ENCODE measurements around the gene ASCC1.

ASCC1 gene, protein sequence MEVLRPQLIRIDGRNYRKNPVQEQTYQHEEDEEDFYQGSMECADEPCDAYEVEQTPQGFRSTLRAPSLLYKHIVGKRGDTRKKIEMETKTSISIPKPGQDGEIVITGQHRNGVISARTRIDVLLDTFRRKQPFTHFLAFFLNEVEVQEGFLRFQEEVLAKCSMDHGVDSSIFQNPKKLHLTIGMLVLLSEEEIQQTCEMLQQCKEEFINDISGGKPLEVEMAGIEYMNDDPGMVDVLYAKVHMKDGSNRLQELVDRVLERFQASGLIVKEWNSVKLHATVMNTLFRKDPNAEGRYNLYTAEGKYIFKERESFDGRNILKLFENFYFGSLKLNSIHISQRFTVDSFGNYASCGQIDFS

DNA sequence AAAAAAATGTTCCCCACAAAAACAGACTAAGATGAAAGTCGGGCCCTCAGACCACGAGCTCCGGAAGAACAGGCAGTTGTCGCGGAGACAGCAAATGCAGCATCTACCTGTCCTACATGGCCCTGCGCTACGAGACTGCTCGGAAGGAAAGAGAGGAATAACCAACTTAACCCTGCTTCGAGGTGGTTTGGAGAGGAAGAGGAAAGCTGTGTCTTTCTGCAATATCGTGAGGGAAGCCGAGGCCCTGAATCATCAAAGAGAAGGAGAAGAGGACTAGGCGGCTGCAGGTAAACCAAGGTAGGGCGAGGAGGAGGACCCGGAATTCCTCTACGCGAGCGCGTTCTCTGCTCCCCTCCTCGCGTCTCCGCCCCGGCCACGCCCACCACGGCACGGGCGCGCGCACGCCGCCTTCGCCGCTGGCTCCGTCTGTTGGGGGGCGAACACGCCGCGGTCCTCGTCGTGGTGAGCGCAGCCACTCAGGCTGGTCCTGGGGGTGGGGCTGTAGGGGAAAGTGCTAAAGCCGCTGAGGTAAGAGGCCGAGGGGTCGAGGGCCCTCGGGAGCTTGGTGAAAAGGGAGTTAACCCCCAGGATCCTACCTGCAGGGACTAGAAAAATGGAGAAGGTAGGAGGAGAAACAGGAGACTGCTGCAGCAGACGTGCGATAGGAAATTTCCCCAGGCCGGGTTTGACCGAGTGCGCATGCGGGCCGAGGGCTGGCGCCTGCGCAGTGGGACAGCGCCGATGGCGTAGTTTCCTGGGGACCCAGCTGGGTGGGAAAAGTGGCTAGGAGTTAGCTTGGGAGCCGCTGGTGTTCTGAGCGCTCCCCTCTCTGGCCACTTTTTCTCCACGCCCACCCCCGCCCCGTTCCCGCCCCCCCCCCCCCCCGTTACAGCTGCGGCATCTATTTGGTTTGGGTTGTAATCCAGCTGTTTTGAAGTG lies at the start of gene ASCC1, which contains the start of gene ANAPC16:
Gene ASCC1 (minus strand): TSS at position 666 of the 939 bp plus-strand sequence. CDS start 2,978 bp downstream, outside the sequence.
Gene ANAPC16 (plus strand): TSS at position 402 of the 939 bp plus-strand sequence. CDS start 7,903 bp downstream, outside the sequence.
- peak; percentile 92 for DNase-seq (ENCODE audit: low read depth)

GRCh38 chr10:72265508-72265907 lies 49.4 kb upstream of the ASCC1 start:
- no peak for DNase-seq (ENCODE audit: low read depth)

DNA sequence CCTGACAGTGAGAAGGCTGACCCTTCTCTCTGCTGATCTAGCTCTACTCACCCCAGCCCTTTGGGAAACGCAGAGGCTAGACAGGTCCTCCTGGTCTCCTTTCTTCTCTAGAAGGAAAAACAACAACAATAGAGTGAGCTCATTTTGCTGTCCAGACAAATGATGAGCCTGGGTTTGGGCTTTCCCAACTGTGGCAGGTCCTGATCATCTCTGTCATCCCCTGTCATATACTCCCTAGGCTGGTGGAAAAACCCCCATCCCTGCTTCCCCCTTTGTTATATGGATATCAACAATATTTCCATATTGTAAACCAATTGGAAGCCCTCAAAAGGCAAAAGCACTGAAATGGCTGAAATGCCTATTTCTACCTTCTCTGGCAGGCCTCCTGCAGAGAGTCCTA lies 48.5 kb upstream of the ASCC1 start:
- no peak for DNase-seq (ENCODE audit: low read depth)

DNA sequence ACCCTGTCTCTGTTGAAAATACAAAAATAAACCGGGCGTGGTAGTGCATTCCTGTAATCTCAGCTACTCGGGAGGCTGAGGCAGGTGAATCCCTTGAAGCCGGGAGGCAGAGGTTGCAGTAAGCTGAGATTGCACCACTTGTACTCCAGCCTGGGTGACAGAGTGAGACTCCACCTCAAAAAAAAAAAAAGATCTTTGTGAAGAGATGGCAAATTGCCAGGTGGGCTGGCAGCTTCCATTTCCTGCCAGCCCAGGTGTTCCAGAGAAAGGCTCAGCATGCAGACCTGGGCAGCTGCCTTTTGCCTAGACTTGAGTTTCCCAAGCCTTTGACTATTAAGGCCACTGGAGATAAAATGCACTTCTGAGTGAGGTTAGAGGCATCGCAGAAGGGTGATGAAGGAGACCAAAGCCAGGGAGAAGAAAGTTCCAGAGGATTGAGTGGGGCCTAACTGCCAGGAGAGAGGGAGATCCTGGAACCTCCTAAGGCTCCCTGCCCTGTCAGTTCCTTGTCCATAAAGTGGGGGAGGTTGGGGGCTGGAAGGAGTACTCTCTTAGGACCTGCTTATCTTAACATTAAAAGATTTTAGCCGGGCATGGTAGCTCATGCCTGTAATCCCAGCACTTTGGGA lies 47.7 kb upstream of the ASCC1 start:
- no peak for DNase-seq (ENCODE audit: low read depth)

GRCh38 chr10:72261784-72262404 lies 45.8 kb upstream of the ASCC1 start:
- no peak for DNase-seq (ENCODE audit: low read depth)

DNA sequence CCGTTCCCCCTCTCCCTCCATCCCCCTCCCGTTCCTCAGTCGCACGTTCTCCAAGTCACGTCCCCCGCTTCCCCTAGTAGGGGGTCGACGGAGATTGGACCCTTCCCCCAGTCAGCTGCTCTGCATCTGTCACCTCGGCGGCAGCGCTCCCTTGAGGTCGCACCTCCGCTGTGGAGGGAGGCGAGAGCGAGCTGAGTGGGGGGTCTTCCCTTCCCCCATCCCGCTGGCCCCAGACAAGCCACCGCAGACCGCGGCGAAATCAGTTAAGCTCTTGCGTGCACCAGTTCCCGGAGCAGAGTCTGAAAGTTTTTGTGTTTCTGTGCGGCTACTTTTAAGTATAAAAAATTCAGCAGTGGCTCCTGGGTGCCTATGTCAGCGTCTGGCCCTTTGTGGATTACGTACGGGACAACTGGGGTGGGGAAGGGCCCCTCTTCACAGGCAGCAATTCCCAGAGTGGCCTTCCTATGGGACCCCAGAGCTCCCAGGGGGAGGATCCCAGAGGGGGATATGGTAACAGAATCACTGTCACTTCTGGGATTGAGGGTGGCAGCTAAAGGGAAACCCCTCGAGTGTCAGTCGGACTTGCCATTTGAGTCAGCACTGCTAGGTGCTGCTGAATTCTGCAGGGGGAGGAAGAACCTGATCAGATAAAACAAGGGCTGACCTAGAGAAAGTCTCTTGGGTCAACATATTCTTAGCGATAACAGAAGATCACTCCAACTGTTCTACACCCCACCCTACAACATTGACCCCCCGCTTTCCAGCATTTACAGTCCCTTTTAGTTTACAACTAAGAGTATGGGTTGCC lies 45.1 kb upstream of the ASCC1 start:
- DNase-seq (ENCODE audit: low read depth), result no peak

- peak; percentile 96 for DNase-seq (ENCODE audit: low read depth)
Observed at GRCh38 chr10:72260239-72260975, 44.3 kb upstream of the ASCC1 start.

DNA sequence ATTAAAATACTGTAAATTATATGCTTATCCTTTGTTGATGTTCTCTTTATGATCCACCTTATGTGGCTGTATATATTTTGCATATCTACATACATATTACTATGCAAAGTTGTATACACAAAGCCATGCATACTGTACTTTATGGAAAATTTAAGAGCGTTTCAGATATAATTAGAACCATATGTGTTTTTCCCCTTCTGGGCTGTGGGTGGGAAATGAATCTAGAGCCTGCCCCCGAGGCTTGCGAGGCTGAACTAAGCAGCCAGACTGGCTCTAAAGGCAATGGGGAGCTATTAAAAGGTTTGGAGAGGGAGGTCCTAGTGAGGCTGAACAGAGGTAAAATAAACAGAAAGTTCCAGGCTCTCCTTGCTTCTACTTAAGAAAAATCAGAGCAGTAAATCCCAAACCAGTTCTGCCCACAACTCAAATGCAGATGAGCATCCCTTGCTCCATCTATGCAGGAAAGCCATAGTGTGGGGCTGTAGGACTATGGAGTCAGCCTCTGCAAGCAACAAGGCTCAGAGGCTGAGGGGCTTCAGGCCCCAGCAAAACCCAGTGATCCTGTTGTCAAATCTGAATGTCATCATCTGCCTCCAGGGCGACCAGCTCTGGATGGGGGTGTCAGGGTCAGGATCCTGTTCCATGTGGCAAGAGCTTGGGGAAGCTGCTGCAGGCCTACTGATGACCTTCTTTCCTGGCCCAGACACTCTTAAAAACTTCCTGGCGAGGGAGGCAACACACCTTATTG lies 43.6 kb upstream of the ASCC1 start:
- DNase-seq (ENCODE audit: low read depth), result peak; percentile 95

DNA sequence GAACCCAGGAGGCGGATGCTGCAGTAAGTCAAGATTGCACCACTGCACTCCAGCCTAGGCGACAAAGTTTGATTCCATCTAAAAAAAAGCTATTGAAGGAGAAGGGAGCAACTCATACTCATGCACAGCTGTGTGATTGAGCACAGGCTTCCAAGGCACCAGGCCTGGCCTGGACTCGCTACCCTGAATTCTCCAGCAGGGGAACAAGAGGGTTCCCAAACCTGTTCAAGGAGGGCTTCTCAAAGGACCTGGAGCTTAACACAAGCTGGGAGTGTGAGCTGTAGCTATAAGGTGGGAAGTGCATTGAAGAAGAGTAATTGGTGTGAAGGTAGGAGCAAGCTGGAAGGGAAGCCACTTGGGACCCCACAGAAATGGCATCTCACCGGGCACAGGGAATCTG lies 42.5 kb upstream of the ASCC1 start:
- no peak for DNase-seq (ENCODE audit: low read depth)

DNA sequence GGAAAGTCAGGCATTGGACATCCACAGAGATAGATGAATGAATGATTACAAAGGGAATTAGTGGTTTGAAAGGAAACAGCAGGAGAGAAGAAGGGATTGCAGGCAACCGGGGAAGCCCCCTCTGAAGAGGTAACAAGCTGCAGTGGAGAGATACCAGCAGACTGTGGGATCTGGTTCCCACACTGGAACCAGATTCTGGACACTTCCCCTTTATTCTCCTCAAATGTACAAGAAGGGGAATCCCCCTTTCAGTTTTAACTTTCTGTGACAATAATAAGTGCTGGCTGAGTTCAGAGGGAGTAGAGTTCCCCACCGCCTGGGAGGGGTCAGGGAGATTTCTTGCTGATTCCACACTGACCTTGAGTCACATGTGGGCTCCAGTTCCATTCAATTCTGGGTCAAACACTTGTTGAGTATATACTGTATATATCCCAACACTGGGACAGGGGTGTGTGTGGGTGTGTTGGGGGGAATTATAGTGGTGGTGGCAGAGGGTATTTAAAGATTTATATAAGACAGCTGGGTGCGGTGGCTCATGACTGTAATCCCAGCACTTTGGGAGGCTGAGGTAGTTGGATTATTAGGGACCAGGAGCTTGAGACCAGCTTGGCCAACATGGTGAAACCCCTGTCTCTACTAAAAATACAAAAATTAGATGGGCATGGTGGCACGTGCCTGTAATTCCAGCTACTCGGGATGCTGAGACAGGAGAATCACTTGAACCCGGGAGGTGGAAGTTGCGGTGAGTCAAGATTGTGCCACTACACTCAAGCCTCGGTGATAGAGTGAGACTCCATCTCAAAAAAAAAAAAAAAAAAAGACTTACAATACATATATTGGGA lies 41.2 kb upstream of the ASCC1 start:
- peak; percentile 8 for DNase-seq (ENCODE audit: low read depth)

GRCh38 chr10:72255977-72256729 lies 40.1 kb upstream of the ASCC1 start:
- no peak for DNase-seq (ENCODE audit: low read depth)

GRCh38 chr10:72254813-72255568 lies 38.9 kb upstream of the ASCC1 start:
- peak; percentile 77 for DNase-seq (ENCODE audit: low read depth)

GRCh38 chr10:72253578-72253977 lies 37.5 kb upstream of the ASCC1 start:
- no peak for DNase-seq (ENCODE audit: low read depth)

- peak; percentile 12 for DNase-seq (ENCODE audit: low read depth)
Observed at GRCh38 chr10:72252972-72253371, 36.9 kb upstream of the ASCC1 start.

- DNase-seq (ENCODE audit: low read depth), result no peak
Observed at GRCh38 chr10:72251635-72252034, 35.6 kb upstream of the ASCC1 start.

GRCh38 chr10:72250666-72251065 lies 34.6 kb upstream of the ASCC1 start:
- peak; percentile 86 for DNase-seq (ENCODE audit: low read depth)
